Activated CD4-positive, alpha-beta T cell treated with anti-CD3 and anti-CD28 coated beads, Interleukin-2, Interleukin-6, amounts not matched to agents 100 ng/mL and 50 ng/mL, durations not matched to agents 16 hours and 8 hours (primary cell): ENCODE data around the gene IGFALS.

ENCODE experiments used
- DNase-seq: peaks from one replicate; pipeline ENCODE4 v3.0.0-alpha.2; 2020

The IGFALS gene

DNA sequence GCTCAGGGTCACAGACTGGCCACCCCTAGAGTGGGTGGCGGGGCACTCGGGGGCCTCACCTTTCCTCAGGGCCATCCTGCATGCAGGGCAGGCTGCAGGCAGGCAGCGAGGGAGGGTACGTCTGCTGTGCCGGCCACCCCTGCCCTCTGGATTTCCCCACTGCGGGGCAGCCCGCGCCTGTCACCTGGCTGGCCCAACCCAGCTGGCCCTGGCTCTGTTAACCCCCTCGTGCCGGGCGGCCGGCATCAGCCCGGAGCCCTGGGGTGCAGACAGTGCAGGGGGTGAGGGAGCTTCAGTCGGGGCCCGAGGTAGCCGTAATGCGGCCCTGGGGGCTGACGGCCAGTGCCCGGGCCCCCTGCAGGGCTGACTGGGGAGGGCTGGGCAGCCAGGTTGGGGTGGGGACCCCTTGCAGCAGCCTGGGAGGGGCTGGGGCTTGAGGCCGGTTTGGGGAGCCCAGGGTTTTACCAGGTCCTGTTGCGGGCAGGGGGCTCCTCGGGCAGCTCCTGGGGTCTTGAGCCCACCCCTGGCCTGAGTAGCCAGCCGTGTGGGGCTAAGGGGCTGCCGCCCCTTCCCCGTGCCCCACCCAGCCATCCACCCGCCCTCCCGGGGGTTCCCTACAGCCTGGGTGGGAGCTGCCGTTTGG, at the start of gene IGFALS:
Gene IGFALS, minus strand, starts transcription at position 128 of the 643 bp plus-strand sequence. Its CDS starts 53 bp downstream, at position 75.
- no peak for DNase-seq

DNA sequence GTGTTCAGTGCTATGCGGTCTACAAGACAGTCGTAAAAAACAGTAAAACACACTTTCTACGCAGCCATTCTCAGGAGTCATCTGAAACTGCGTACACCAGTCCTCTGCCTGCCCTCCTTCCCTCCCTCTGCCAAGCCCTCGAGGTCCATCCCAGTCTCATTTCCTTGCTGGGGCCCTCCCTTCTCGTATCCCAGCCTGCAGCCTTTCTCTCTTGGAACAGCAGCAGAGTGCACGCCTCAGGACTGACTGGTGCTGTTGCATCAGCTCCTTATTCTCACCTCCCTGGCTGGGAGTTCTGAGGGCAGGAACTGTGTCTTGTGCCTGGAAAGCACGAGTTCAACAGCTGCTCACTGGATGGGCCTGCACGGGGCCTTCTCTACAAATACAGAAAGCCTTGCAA, 46.0 kb upstream of the IGFALS start:
- no peak for DNase-seq

DNA sequence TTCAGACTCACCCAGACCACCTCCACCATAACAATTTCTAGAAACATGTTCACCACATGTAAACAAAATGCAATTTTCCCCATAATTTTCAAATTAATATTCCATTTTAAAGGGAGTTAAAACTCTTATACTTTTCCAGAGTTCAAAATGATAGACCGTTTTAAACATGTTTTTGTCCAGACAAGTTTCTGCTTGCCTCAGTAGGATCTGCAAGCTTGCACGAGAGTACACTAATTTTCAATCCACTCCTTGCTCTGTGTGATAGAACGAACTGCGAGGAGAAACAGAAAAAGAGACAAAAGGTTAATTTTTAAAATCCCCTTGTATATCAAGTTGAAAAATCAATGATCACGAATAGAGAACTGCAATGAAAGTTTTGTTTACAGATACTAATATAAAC, 40.6 kb upstream of the IGFALS start:
- no peak for DNase-seq

DNA sequence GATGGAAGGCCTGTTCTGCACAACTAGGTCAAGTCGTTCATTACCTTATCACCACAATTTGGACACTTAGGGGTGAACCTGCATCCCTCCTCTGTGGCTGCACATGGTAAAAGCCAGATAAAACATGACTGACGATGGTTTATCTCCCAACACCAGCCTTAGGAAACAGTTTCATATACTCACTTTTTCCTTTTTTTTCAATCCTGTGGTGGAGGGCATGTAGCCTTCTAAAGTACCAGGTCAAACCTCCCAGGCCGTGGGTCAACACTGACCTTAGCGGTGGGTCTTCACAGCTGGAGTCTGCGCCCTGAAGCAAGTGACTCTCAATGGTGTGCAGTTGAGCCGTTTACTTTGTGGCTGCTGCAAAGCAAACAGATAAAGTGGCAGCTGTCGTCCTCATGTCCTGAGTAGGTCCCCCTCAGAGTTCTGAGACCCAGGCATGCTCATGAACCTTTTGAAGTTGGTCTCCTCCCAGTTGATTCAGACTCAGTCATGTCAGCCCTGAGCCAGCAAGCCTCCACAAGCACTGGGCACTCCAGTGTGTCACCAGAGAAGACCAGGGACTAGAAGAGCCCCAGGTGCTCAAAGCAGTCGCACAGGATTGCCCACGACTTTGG, 39.4 kb upstream of the IGFALS start:
- no peak for DNase-seq

DNA sequence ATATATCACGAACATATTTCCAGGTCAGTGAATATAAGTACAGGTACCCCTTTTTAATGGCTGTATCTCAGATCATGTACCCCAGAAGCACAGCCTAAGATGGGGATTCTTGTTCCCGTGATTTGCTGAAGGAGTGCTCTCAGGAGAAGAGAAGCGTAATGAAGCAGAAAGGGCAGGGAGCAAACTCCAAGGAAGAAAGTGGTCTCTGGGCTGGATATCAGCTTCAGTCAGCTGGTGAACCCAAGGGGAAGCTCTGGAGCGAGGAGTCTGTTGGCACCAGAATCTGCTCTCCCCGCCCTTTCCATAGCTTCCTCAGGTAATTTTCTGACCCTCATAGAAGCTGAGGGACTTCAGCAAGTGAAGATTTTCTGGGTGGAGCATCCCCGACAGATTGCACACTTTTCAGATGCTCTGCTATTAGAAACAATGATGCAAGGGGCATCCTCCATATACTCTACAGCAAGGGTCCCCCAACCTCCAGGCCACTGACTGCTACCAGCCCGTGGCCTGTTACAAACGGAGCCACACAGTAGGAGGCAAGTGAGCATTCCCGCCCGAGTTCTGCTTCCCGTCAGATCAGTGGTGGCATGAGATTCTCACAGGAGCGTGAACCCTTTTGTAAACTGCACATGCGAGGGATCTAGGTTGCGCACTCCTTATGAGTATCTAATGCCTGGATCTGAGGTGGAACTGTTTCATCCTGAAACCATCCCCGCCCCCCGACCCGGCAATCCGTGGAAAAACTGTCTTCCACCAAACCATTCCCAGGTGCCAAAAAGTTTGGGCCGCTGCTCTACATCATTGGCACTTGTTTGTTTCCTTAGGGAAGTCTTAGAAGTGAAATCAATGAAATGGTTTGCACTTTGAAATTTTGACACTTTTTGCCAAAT, 37.9 kb upstream of the IGFALS start:
- no peak for DNase-seq

DNA sequence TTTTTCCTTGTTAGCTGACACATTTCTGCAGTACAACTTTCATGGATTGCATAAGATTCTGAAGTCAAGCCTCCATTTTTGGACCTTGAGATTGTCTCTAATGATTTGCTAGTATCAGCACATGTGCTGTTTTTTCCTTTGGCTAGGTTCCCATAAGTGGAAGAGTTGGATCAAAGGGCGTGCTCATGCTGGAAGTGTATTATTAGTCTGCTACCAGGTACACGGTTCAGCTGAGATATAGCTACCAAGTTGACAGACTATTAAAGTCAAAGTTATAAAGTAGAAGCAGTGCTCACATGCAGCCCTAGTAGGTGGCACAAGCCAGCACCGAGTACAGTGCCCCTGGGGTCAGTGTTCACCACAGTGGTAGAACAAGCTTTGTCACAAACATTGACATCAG, 36.7 kb upstream of the IGFALS start:
- no peak for DNase-seq

DNA sequence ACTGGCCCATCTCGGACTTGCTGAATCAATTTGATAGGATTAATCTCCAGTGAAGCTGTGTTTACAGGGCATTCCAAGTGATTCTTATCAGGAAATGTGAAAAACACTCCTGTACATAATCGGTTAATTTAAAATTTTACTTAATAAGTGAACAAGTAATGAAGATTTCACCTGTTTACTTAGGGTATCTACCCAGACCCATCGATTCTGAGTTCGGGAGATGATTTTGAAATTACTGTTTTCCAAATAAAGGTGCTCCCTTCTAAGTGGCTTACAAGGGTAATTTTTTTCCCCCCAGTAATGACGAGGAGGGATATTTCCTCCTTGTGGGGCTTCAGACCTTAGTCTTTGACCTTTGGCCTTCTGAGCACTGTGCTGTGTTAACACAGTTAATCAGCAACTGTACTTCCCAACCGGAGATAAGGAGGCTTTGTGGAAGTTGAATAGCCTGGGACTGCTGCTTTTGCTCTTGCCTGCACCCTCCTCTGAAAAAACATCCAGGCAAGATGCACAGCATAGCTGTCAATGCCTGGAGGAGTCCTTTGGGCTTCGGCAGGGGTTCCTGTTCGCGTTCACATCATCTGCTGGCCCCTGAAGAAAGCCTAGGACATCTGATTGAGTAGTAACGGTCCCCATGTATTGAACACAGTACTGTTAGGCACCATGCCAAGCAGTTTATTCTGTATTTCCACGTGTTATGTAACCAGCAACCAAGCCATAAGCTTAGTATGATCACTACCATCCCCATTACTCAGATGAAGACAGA, 35.3 kb upstream of the IGFALS start:
- DNase-seq: no peak

DNA sequence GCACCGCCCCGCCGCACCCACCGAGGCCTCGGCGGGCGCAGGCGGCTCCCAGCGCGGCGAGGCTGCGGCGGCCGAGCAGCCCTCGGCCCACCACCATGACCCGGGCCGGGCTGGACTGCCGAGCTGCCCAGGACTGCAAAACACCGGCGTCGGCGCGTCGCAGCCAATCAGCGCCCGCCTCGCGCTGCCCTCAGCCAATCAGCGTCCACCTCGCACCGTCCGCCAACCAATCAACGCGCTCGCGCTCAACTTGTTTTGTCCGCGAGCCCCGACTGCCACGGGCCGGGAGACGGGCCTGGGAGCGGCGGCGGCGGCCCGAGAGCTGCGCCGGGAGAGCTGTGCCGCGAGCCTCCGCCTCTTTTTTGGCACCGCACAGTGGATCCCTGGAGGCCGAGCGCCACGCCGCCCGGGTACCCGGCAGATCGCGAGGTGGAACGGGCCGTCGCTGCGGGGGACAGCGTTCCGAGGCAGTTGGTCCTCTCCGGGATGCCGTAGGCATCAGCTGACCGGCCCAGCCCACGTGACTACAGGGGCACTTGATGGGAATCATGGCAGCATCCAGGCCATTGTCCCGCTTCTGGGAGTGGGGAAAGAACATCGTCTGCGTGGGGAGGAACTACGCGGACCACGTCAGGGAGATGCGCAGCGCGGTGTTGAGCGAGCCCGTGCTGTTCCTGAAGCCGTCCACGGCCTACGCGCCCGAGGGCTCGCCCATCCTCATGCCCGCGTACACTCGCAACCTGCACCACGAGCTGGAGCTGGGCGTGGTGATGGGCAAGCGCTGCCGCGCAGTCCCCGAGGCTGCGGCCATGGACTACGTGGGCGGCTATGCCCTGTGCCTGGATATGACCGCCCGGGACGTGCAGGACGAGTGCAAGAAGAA, 33.4 kb upstream of the IGFALS start, which contains the start of the genes FAHD1 and HAGH:
Gene FAHD1, plus strand, starts transcription at position 516 of the 883 bp plus-strand sequence. Its CDS starts 33 bp downstream, at position 549.
Gene HAGH, minus strand, starts transcription at position 135 of the 883 bp plus-strand sequence. Its CDS starts 38 bp downstream, at position 97.
- peak; percentile 94 for DNase-seq

DNA sequence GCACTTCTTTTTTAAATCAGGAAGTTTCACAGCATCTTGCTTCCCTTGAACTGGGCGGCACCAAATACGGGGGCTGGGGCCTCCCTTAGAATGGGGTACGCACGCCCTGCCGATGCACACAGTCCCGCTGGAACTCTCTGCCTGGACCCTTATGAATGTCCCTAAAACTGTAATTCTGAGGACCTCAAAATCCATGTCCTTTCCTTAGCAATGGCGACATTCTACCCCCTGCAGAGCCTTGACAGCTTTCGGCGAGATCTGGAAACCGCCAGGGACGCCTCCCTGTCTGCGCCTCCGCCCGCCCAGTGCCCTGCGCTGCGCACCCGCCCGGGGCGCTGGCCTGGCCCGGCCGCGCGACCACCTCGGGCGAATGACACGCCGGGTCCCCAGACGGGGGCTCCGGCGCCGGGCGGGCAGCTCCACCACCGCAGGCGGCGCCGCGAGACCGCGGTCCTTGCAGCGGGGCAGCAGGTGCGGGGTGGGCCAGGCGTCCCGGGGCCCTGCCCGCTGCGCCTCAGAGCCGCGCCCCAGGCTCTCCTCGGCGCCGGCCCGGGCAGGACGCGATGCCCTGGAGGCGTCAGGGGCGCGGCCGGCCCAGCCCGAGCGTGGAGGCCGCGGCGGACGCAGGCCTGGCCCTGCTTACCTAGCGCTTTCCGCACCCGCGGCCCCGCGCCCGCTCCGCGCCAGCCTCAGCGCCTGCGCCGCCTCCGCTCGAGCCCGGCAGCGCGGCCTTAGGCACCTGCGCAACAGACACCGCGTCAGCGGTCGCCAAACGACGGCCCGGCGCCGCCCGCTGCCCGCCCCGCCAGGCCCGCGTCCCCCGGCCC, 32.6 kb upstream of the IGFALS start:
- DNase-seq: peak; percentile 68

DNA sequence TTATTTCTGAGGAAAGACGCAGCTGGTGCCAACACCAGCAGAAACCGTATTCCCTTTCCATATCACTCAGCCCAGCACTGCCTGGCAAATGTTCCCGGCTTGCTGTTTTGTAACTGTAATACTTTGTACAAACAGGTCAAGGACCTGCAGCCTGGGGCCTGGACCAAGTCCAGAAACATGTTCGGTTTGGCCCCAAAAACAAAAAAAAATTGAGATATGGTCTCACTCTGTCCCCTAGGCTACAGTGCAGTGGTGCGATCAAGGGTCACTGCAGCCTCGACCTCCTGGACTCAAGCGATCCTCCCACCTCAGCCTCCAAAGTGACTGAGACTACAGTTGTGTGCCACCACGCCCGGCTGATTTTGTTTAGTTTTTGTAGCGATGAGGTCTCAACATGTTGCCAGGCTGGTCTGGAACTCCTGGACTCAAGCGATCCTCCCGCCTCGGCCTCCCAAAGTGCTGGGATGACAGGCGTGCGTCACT, 31.9 kb upstream of the IGFALS start:
- DNase-seq: no peak

DNA sequence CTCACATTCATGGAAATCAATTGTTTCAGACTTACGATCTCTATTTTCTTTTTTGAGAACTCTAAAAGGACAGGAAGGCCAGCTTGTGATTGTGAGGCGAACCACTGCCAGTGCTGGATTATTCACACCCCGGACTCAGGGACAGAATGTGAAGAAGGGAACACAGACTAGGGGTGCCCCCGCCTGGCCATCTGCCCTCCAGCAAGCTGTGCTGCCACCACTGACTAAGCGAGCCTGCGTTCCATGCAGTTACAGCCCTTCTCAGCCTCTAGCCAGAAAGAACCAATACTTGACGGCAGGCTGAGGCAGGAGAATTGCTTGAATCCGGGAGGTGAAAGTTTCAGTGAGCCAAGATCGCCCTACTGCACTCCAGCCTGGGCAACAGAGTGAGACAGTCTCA, 30.3 kb upstream of the IGFALS start:
- peak; percentile 27 for DNase-seq

DNA sequence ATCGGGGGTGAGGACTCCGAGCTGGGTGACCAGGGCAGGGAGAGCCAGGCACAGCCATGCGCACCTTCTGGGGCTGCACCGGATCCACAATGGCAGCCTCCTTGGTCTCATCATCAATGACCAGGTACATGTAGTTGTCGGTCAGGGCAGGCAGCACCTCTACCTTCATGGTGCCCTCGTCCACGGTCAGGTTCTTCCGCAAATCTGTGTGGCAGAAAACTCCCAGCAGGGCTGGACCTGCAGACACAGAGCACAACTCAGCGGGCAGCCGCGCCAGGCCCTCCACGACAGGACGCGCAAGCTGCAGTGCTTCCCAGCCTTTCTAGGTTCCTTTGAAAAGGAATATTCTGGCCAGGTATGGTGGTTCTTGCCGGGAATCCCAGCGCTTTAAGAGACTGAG, 29.3 kb upstream of the IGFALS start:
- no peak for DNase-seq

DNA sequence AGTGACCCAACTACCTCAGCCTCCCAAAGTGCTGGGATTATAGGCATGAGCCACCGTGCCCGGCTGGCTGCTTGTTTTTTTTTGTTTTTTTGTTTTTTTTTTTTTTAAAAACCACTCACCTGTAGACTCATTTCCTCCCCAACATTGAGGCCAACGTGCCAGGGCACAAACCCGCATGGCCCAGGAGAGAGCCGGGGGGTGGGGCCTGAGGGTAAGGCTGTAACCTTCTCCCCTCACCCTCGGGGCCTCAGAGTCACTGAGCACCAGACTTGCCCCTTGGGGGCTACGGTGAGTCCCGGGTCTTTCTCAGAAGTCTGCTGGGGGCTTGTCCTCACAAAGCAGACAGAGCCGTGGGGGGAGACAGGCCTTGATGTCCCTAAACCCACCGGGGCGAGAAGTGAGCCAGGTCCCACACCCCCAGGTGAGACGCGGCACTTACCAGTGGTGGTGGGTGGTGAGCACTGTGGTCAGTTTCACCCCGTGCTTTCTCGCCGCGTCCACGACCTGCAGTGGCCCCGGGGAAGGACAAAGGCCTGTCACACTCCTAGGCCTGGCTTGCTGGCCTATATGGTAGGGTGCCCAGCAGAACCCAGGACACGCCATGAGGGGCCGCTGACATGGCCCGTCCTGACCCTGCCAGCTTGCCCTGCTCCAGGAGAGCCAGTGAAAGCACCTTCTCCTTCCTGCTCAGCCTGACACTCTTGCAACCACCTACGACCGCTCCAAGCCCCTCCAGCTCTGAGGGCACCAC, 28.5 kb upstream of the IGFALS start:
- DNase-seq: no peak

DNA sequence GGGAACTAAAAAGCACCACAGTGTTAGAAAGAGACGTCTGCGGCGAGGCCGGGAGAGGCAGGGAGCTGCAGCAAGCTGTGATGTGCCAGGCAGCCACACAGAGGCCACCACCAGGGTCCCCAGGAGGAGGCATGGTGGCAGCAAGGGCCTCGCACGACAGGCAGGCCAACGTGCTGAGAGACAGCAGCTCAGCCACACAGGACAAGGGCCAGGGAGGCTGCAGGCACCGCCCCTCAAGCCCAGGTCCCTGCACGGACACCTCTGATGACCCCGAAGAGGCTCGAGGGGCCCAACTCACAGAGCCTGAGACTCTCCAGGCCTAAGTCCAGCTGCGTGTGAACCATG, 27.4 kb upstream of the IGFALS start:
- no peak for DNase-seq

DNA sequence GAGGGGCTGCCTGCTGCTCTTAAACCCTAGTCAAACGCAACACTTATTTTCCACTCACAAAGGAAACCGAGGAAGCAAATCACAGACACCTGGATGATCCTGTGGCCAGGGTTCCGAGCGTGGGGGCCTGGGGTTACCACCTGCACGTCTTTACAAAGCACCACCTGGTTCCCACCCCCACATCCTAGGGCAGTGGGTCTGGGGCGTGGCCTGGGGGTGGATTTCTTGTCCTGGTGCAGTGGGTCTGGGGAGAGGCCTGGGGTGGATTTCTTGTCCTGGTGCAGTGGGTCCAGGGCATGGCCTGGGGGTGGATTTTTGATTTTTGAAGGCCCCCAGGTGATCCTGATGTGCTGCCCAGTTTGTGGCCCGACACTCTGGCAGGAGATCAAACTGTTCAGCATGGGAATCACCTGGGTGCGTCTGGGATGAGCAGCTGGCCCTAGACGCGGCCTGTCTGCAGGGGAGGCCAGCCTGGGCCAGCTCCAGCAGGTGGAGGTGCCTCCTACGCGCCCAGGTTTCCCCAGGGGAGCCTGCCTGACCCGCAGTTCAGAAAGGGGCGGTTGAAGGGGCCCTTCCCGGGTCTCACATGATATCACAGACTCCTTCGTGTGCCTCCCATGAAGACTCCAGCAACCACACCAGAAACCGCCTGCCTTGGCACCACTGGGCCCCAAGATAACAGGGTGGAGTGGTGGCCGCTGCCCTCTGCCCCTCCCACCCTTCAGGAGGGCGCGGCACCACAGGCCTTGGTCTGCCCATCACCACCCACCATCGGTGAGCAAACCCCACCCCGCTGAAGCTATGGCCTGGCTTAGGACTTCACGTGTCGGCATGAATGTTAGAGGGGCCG, 26.8 kb upstream of the IGFALS start:
- no peak for DNase-seq

DNA sequence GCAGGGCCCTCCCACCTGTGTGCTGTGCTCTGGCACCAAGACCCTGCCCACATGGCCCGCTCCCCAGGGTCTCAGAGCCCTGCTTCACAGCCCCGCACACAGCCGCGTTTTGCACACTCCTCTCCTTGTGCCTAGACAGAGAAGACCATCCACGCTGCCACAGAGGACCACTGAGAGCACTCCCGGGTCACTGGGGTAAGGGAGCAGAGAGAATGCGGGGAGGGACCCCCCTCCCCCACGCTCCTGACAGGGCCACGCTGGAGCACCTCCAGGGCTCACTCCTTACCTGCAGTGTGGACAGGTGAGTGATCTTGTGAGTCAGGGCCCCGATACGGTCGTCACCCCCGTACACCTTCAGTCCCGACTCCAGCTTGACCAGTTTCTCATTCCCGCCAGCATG, 26.1 kb upstream of the IGFALS start:
- DNase-seq: no peak

DNA sequence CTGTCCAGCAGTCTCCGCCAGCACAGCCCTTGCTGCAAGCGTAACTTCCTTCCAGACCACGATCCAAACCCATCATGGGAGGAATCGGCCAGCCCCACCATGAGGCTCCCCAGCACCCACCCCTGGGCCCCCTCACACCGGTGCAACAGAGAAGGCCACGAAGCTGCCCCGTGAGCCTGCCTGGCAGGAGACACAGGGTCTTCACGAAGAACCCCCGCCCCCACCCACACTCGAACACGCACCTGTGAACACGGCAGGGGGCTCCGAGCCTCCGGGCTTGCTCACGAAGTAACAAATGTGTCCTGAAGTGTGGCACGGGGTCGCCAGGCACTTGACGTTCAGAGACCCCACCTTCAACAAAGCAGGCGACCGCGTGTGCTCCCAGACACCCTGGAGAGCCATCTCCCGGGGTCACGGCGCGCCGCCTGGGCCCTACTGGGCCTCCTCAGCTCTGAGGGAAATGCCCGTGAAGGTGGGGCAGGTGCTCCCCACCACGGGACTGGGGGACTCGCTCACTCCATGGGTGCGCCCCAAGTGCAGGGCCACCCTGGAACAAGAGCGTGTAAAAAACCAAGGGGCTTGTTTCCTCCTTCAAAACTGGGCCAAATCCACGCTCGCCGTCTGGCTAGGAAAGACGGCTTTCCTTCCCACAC, 25.5 kb upstream of the IGFALS start:
- no peak for DNase-seq

DNA sequence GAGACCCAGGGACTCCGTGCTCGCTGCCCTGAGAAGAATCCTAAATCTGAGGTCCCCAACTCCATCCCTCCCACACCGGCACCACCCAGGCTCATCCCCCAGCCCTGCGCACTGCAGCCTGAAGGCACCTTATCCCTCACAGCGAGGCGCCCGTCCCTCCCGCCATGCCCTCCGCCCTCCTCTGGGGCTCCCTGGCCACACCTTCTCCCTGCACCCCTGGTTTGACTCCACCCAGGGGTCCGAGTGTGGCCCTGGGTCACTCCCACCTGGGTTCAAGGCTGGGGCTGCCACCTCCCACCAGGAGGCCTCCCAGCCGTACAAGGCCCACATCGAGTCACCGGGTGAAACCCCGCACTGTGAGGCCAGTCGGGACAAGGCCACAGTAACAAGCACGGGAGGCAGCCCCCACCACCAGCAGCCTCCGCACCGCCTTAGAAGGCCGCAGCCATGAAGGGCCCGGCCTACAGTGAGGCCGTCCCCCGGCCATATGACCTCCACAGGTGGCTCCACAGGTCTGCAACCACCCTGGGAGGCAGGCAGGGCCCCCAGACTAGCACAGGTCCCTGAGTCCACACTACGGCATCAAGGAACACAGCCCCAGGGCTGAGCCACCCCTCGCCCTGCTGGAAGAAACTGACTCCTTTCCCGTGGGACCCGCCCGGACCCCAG, 24.8 kb upstream of the IGFALS start:
- DNase-seq: no peak
